Renal pelvis (tissue), 4 donors: ENCODE measurements around the gene MOB4. TPM values are rescaled to one million over a fixed set of nuclear protein-coding genes. Genes with fewer than 3 reads are reported as not detected.
"Not testable (repeated sequence)": the region's sequence is repeated elsewhere in the genome, so short reads cannot be mapped to it uniquely, and the experiment has no call there.

Experiments used
- DNase-seq: peaks from one replicate; pipeline ENCODE4 v3.0.0-alpha.2; 2013
- polyA plus RNA-seq, 3 donors: library from polyadenylated mRNA; unstranded; fragments of 120-200 nt; gene quantifications; one replicate each; pipeline ENCODE4 v1.2.1, GENCODE V29; 2013; ENCODE audit not compliant: insufficient read length in 3 of 3

Gene MOB4
- polyA plus RNA-seq, 3 donors, result 37.9 to 46.9 (median 38.1) TPM

DNA sequence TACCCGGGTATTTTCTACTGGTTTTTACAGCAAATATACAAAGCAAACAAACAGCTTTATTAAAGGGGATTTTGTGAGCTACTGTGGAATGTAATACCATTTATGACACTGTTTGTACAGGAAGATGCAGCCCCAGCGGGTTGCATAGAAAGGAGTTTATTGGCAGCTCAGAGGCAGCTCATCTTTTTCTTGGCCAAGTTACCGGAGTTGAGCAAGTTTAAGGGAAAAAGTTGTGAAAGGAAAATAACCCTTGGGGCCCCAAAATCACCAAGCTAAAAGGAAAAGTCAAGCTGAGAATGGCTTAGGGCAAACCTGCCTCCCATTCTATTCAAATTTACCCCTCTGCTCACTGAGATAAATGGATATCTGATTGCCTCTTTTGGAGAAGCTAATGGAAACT is 60.8 kb downstream of the MOB4 start:
- DNase-seq, result no peak

DNA sequence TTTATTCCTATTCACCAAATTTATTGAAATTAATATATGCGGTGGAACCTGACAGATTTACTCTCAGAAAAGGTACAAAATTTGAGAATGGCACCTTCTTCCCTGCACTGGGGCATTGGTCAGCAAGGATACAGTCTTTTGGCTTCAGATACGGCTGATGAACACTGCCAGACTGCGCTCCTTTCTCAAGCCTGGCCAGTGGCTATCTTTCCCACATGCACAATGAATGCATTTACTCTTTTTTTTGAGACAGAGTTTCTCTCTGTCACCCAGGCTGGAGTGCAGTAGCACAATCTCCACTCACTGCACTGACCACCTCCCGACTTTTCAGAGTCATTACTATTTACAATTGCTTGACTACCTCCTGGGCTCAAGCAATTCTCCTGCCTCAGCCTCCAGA is 61.6 kb downstream of the MOB4 start:
- DNase-seq, result no peak

DNA sequence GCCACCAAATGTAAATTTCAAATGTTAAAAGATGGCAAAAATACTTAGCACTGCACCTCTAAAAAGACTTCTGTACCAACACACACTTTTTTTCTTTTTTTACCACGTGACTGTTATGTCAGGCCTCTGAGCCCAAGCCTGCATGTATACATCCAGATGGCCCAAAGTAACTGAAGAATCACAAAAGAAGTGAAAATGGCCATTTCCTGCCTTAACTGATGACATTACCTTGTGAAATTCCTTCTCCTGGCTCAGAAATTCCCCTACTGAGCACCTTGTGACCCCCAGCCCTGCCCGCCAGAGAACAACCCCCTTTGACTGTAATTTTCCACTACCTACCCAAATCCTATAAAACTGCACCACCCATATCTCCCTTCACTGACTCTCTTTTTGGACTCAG is 62.4 kb downstream of the MOB4 start:
- DNase-seq, result not testable (repeated sequence)

DNA sequence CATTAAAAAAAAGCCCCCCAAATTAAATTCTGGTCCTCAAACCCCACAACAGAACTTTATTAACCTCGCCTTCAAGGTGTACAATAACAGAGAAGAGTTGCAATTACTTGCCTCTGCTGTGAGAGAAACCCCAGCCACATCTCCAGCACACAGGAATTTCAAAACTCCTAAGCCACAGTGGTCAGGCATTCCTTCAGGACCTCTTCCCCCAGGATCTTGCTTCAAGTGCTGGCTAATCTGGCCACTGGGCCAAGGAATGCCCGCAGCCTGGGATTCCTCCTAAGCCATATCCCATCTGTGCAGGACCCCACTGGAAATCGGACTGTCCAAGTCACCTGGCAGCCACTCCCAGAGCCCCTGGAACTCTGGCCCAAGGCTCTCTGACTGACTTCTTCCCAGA is 64.3 kb downstream of the MOB4 start:
- not testable (repeated sequence) for DNase-seq

DNA sequence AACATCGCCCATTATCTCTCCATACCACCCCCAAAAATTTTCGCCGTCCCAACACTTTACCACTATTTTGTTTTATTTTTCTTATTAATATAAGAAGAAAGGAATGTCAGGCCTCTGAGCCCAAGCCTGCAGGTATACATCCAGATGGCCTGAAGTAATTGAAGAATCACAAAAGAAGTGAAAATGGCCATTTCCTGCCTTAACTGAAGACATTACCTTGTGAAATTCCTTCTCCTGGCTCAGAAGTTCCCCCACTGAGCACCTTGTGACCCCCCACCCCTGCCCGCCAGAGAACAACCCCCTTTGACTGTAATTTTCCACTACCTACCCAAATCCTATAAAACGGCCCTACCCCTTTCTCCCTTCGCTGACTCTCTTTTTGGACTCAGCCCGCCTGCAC is 71.4 kb downstream of the MOB4 start:
- not testable (repeated sequence) for DNase-seq

DNA sequence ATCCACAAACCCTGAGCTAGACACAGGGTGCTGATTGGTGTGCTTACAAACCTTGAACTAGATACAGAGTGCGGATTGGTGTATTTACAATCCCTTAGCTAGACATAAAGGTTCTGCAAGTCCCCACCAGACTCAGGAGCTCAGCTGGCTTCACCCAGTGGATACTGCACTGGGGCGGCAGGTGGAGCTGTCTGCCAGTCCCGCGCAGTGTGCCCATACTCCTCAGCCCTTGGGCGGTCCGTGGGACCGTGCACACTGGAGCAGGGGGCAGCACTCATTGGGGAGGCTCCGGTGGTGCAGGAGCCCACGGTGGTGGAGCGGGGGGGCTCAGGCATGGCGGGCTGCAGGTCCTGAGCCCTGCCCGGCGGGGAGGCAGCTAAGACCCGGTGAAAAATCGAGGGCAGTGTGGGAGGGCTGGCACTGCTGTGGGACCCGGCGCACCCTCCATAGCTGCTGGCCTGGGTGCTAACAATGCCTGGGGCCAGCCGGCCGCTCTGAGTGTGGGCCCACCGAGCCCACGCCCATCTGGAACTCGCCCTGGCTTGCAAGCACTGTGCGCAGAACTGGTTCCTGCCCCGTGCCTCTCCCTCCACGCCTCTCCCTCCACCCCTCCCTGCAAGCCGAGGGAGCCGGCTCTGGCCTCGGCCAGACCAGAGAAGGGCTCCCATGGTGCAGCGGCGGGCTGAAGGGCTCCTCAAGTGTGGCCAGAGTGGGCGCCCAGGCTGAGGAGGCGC is 75.6 kb downstream of the MOB4 start:
- no peak for DNase-seq

DNA sequence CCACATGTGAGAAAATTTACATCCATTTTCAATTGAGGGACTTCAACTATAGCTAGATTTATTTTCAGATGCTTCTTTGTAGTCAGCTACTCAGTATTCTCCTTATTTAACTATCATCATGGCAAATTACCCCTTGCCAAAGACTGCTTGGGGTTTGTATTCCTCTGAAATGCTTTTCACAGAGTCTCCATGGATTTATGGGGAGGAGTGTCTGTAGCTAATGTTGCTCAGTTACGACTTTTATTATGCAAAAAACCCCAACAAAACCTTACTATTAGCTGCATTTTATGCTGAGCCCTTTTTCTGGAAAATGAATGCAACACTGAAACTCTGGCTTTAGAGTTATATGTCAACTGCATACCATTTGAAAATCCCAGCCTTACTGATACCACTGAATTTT is 80.9 kb downstream of the MOB4 start:
- no peak for DNase-seq

DNA sequence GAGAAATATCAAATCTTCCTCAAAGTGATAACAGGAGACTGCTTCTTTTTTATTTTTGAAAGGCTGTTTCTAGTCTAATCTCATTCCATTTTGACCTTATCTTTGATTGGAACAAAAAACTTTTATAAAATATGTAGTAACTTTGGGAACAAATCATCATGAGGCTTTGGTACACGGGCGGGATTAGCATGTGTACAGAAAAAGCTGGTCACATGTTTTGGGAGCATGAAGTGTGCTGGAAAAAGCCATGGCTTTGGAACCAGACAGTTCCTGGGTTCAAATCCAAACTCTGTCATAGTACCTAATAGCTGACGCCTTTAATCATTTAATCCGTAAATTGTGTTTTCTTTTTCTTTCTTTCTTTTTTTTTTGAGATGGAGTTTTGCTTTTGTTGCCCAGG is 81.3 kb downstream of the MOB4 start:
- no peak for DNase-seq

DNA sequence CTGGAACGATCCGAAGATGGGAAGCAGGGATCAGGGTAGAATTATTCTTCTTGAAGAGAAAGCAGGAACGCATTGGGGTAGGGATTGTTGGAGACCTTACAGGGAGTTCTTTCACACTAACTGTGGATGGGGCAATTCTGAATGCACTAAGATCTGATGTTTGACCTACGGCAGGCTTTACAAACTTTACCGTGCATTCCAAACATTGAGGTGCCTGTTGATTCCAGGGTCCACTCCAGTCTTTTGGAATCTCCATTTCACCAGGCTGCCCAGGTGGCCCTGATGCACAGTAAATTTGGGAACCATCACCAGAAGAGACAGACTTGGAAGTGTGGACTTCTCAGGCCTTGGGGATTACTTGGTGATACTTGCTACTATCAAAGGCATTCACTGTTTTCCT is 82.6 kb downstream of the MOB4 start:
- DNase-seq, result no peak

DNA sequence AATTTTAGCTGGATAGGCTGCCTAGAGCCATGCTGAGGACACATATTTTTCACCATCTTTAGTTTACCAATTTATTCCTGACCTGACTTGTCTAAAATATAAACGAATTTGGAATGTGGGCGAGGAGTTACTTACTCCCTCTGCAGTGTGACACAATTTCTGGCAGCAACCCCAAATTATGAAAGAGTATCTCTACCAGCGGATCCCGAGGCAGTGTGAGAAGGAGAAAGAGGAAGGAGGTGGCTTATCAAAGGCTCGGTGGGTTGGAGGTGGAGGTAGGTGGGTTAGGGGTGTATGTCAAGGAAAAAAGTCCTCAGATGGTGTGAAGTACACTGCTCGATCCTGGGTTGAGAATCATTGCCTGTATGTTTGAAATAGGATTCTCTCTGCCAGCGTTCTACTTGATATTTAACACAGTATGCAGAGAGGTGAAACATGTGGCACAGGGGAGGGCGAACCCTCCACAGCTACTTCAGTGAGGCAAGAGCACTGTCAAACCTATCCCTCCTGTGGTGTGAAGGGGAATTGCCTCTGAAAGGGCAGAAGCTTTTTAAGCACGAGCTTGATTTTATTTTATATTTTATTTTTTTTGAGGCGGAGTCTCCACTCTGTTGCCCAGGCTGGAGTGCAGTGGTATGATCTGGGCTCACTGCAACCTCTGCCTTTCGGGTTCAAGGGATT is 83.6 kb downstream of the MOB4 start:
- DNase-seq, result no peak

DNA sequence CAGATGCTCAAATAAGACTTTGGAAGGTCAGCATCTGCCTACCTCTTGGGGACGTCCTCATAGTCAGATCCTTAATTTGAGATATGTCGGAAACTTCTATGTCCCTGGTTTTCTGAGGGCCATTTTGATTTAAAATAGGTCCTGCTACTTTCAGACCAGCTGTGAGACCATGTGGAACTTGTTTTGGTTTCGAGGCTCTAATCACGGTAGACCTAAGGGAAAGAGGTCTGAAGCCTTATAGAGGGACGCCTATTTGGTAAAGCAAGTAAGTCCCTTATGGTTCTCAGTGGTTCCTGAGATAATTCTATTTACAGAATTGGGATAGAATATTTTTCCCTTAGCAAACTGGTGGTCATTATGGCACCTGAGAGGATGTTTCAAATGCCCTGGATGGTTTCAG is 84.4 kb downstream of the MOB4 start:
- no peak for DNase-seq

DNA sequence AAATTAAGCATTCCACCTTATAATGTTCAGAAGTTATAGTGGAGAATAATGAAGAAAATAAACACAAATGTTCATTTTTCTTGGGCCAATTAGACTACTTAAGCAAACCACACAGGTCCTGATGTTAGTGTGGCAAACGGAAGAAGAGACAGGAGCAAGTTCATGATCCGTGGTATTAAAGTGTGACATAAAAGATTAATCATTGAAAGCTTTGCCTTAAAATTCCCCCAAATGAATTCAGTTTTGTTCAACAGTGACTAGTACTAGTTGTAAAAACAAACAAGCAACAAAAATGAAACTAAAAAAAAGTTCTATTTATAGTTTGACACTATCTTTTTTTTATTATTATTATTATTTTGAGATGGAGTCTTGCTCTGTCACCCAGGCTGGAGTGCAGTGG is 85.9 kb downstream of the MOB4 start:
- no peak for DNase-seq

Other genes starting within 250 kb of the MOB4 start
- gene ANKRD44, start 205.3 kb upstream of the MOB4 start, polyA plus RNA-seq, result 10 to 100 TPM in 2 of 3 donors, 1 to 10 TPM in 1; 8.8 to 13.3 (median 12.6) TPM
- gene SF3B1, start 81.0 kb upstream of the MOB4 start, polyA plus RNA-seq, result 100 to 1,000 TPM; 500 to 564 (median 520) TPM
- gene COQ10B, start 62.5 kb upstream of the MOB4 start, polyA plus RNA-seq, result 10 to 100 TPM; 11.4 to 15.5 (median 13.0) TPM
- 100 to 1,000 TPM; 575 to 646 (median 605) TPM for gene HSPD1, start 16.2 kb upstream of the MOB4 start, polyA plus RNA-seq
- 100 to 1,000 TPM; 211 to 309 (median 242) TPM for gene HSPE1, start 15.7 kb upstream of the MOB4 start, polyA plus RNA-seq
- gene RFTN2, start 159.5 kb downstream of the MOB4 start, polyA plus RNA-seq, result 10 to 100 TPM; 14.5 to 18.3 (median 16.3) TPM
- 1 to 10 TPM; 7.6 to 8.7 (median 8.2) TPM for gene MARS2, start 189.3 kb downstream of the MOB4 start, polyA plus RNA-seq